Activated naive CD8-positive, alpha-beta T cell treated with anti-CD3 and anti-CD28 coated beads, Interleukin-2, amount 10 ng/mL, durations not matched to agents 7 days and 5 days (primary cell): ENCODE data around the gene KAZN. TPM values are rescaled to one million over a fixed set of nuclear protein-coding genes. Genes with fewer than 3 reads are reported as not detected.

Experiments
- ATAC-seq: fragments of 150-1000 bp; cut with Tn5 transposase; one replicate; pipeline ENCODE4 v1.10.0; 2021; ENCODE audit warnings: low read depth, moderate library complexity
- POLR2A ChIA-PET: fragments of 350-600 bp; sonication (Branson Sonifier 250); formaldehyde crosslinking; loops from one replicate; lab custom pipeline; 2021; ENCODE audit warnings: antibody characterized with exemption; lab: Charles Lee
- DNase-seq: peaks from one replicate; pipeline ENCODE4 v3.0.0; 2021
- H3K27ac Mint-ChIP-seq: one replicate; pipeline ENCODE4 v1.8.0; 2022; ENCODE audit warnings: mild to moderate bottlenecking, mixed read lengths
- H3K27me3 Mint-ChIP-seq: one replicate; pipeline ENCODE4 v1.8.0; 2022; ENCODE audit warnings: mild to moderate bottlenecking, moderate library complexity, mixed read lengths
- H3K36me3 Mint-ChIP-seq: one replicate; pipeline ENCODE4 v1.8.0; 2021; ENCODE audit warnings: mild to moderate bottlenecking, mixed read lengths
- H3K4me1 Mint-ChIP-seq: one replicate; pipeline ENCODE4 v1.8.0; 2021; ENCODE audit warnings: mixed read lengths
- H3K4me3 Mint-ChIP-seq: one replicate; pipeline ENCODE4 v1.8.0; 2022; ENCODE audit warnings: mild to moderate bottlenecking, moderate library complexity, mixed read lengths
- H3K9me3 Mint-ChIP-seq: one replicate; pipeline ENCODE4 v1.8.0; 2021; ENCODE audit warnings: mixed read lengths
- total RNA-seq, 2 experiments: library from RNA; stranded (reverse); gene quantifications; one replicate each; pipeline ENCODE4 v1.2.3, GENCODE V29; 2021

Gene KAZN
- total RNA-seq, 2 experiments from 2014 or later: 0.91 to 1.4 TPM

DNA sequence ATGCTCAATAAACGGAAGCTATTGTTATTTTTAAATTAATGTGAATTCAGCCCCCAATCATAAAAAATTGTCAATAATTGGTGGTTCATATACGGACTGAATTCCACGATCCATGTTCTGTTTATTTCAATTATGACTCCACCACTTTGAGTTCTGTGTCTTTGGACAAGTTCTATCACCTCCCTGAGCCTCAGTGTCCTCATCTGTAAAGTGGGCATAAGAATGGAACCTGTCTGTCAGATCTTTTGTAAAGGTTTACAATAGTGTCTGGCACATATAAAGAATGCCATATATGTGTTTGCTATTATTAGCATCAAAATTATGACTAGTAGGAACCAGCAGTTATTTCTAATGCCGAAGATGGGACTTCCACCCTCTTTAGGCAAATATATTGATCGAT, 183.3 kb downstream of the KAZN start:
- Mint-ChIP-seq H3K4me1 (peaks cover 9% of the 10 kb centered on the region), H3K27ac (no peak overlapping the region), H3K27me3 (peaks cover 2% of the 10 kb centered on the region), H3K9me3 (no peaks in the 10 kb centered on the region), H3K4me3 (no peak overlapping the region), H3K36me3 (no peaks in the 10 kb centered on the region)
- DNase-seq (no peak), ATAC-seq (no peak)
- POLR2A ChIA-PET: interaction anchor here (0.7 kb wide), 1 partner anchor 13 kb away, joined by 3 read pairs; no protein-coding TSS in a partner anchor

DNA sequence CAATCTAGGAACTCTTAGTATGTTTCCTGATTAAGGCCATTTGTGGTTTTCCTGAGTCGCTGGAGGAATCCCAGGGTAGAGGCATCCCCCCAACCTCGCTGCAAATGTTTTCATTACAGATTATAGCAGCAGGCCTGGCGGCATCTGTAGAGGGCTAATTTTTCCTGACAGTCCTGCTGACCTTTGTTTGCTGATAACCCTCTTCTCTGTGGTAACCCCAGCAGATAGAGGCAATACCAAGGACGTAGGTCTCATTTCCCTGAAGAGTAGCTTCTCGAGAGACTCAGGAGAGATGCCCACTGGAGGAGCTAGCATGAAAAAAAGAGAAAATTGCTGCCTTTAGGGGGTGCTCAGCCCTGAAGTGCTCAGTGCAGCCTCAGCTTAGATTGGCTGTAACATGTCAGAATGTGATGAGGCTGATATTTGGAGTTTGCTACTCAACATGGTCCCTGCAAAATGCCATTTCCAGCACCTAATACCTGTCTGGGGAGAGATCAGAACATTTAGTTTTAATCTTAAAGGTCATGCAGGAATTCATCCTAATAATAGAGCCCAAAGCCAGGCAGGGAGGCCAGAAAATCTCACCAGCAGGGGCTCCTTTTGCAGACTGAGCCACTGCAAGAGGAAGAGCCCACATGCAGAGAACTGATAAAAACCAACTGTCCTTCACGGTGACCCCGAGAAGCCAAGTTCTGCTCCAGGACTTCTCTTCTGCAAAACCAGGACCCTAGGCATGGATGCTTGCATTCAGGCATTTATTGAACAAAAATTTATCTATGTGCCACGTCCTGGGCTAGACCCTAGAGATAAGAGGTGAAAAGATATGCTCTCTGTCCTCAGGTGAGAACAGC, 184.5 kb downstream of the KAZN start:
- peaks cover 5% of the 10 kb centered on the region for H3K4me1 Mint-ChIP-seq
- ATAC-seq (no peak), DNase-seq (no peak)
- no peaks in the 10 kb centered on the region for H3K9me3 Mint-ChIP-seq
- H3K36me3 Mint-ChIP-seq: no peaks in the 10 kb centered on the region
- peaks cover 2% of the 10 kb centered on the region for H3K27me3 Mint-ChIP-seq
- POLR2A ChIA-PET: no interaction called here
- H3K27ac Mint-ChIP-seq: no peak overlapping the region
- H3K4me3 Mint-ChIP-seq: no peak overlapping the region

DNA sequence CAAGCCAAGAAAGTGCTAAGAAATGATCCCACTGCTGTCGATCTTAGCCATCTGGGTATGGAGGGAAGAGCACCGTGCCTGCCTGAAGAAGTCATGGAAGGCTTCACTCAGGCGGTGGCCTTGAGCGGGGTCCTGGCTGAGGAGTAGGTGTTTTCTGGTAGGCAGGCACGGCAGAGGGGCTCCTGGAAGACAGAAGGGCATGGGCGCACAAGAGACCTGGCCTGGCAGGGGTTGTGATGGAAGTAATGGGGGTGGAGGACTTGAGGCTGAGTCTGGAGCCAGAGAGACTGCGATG, 185.1 kb downstream of the KAZN start:
- Mint-ChIP-seq H3K4me3 (no peak overlapping the region), H3K27me3 (peaks cover 2% of the 10 kb centered on the region), H3K36me3 (no peaks in the 10 kb centered on the region), H3K27ac (no peak overlapping the region), H3K9me3 (no peaks in the 10 kb centered on the region), H3K4me1 (peaks cover under 1% of the 10 kb centered on the region)
- DNase-seq: no peak
- ATAC-seq: no peak
- POLR2A ChIA-PET: no interaction called here

DNA sequence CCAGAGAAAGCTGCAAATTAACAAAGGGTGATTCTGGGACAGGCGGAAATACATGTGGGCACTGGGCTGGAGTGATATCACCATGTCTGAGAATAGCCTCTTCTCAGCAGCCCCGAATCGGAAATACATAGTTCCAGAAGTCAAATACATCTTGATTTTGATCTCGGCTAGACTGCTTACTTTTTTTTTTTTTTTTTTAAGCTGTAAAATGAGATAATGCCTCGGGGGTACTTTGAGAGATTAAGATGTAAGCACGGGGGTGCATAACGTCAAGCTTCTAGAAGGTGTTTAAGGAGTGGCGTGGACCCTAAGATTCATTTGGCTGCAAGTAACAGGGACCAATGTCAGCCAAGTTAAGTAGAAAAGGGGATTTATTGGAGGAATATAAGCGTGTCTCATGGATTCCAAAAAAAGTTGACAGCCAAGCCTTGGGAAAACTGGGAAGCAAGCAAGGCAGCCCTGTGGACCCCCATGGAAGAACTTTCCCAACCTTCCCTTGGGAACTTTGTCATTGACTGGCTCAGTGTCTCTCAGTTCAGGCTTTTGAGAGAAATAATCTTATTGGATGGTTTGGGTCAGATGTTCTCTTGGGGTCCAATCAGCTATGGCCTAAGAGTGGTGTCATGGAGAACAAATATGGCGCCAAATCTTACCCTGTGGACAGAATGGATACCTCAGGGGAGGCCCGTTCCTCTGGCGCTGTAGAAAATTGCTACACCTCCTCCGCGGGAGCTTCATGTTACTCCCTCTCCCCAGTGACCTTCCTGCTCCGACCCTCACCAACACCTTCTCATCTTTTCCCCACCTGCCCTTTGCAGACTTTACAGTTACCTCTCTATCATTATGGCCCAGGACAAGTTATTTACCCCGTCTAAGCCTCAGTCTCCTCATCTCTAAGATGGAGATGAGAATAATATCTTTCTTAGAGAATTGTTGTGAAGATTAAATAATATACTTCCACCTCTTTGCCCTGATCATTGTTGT, 186.6 kb downstream of the KAZN start:
- DNase-seq: no peak
- no peaks in the 10 kb centered on the region for H3K36me3 Mint-ChIP-seq
- no peaks in the 10 kb centered on the region for H3K9me3 Mint-ChIP-seq
- H3K27ac Mint-ChIP-seq: no peak overlapping the region
- H3K4me3 Mint-ChIP-seq: no peak overlapping the region
- H3K27me3 Mint-ChIP-seq: peaks cover 2% of the 10 kb centered on the region
- POLR2A ChIA-PET: no interaction called here
- no peak for ATAC-seq
- H3K4me1 Mint-ChIP-seq: no peaks in the 10 kb centered on the region

DNA sequence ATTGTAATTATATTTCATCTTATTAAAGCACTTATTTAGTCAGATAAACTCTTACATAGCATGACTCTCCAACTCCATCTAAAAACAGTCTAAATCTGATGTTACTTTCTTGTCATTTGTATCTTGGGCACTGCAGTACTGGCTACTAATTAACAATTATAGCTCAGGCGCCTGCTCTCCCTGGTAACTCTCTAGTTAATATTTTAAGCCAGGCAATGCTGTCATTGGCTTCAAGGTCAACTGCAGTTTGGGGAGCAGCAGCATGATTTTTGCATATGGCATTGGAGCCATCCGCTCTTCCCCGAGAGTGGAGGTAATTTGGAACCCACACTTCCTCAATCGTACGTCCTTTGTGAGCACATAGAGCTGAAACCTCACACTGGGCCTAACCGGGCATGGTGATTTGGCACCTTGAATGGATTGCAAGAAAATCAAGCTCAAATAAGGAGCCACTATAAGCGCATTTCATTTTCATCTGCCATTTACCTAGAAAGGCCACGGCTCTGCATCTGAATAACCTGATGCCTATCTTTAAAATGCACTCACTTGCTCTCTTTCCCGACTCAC, 187.7 kb downstream of the KAZN start:
- ATAC-seq: no peak
- H3K27ac Mint-ChIP-seq: no peak overlapping the region
- H3K36me3 Mint-ChIP-seq: no peaks in the 10 kb centered on the region
- POLR2A ChIA-PET: no interaction called here
- no peak overlapping the region for H3K4me3 Mint-ChIP-seq
- H3K27me3 Mint-ChIP-seq: peaks cover 2% of the 10 kb centered on the region
- DNase-seq: no peak
- H3K9me3 Mint-ChIP-seq: no peaks in the 10 kb centered on the region
- H3K4me1 Mint-ChIP-seq: no peaks in the 10 kb centered on the region

DNA sequence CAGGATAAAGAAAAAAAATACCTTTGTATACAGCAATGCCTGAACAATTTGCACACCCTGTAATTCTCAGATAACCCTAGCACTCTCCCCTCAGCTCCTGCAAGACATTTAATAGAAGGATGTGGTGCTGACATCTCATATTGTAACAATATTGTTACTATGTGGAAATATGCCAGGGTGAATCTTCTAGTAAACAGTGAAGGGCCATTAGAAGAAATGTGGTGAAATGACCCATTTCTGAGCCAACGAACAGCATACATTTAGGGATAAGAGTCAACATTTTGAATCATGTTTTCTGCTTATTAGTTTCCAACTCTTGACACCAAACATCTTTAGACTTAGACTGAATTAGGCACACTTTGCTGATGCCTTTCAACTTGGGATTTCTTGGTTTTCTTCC, 188.2 kb downstream of the KAZN start:
- Mint-ChIP-seq H3K27me3 (peaks cover 2% of the 10 kb centered on the region), H3K9me3 (no peaks in the 10 kb centered on the region), H3K4me1 (no peaks in the 10 kb centered on the region), H3K4me3 (no peak overlapping the region), H3K27ac (no peak overlapping the region), H3K36me3 (no peaks in the 10 kb centered on the region)
- DNase-seq (no peak), ATAC-seq (no peak)
- POLR2A ChIA-PET: no interaction called here

DNA sequence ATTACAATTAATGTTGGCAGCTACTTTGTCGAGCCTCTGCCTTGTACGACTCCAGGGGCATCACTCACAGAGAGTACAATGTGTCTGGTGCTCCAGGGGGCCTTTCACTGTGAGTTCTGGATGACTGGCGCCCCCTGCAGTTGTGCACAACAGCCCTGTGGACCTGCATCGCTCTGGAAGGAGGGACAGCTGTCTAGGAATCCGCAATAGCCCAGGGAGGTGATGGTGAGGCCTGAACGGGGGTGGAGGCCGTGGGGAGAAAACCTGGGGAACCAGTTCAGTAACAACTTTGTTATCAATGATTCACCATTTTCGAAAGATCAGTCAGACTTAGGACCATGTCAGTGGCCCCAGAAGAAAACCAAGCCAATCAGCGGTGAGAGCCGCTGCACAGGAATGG, 189.1 kb downstream of the KAZN start:
- POLR2A ChIA-PET: no interaction called here
- H3K4me1 Mint-ChIP-seq: no peaks in the 10 kb centered on the region
- no peak overlapping the region for H3K27ac Mint-ChIP-seq
- DNase-seq (no peak), ATAC-seq (no peak)
- no peaks in the 10 kb centered on the region for H3K9me3 Mint-ChIP-seq
- H3K27me3 Mint-ChIP-seq: peaks cover 2% of the 10 kb centered on the region
- no peaks in the 10 kb centered on the region for H3K36me3 Mint-ChIP-seq
- no peak overlapping the region for H3K4me3 Mint-ChIP-seq

DNA sequence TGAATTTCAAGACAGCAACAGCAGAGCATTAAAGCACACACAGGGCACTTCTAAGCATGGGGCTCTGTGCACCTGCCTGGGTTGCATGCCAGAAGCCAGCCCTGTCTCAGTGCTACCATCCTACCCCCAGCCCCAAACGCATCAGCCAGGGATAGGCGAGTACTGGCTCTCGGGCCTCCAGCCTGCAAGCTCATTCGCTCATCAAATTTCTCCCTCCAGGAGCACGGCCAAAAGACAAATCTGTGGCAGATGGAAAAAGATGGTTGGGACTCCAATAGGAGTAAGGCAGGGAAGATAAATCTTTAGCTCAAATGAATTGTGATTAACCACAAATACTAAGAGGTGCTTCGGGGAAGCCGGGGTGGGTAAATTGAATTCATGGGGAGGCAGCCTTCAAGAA, 189.6 kb downstream of the KAZN start:
- Mint-ChIP-seq H3K4me3 (no peak overlapping the region), H3K27me3 (peaks cover 2% of the 10 kb centered on the region), H3K4me1 (no peaks in the 10 kb centered on the region), H3K36me3 (no peaks in the 10 kb centered on the region), H3K27ac (no peak overlapping the region), H3K9me3 (no peaks in the 10 kb centered on the region)
- ATAC-seq (no peak), DNase-seq (no peak)
- POLR2A ChIA-PET: no interaction called here

DNA sequence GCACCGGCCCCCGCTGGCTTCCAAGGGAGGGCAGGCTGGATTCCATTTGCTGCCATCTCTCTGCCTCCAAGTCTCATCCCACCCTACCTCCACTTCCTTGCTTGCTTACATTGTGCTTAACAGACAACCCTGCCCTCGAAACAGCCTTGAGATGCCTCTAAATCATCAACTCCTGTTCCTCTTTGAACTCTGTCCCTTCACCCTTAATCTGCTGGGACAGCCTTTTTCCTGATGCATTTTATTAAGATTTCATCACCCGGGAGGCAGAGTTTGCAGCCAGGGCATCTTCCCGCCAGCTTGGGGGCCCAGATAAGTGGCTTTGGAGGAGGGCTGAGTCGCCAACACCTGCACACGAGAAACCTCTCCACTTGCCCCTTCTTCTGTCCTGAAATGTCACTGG, 192.5 kb downstream of the KAZN start:
- no peak overlapping the region for H3K4me3 Mint-ChIP-seq
- DNase-seq: no peak
- POLR2A ChIA-PET: no interaction called here
- H3K9me3 Mint-ChIP-seq: no peaks in the 10 kb centered on the region
- no peaks in the 10 kb centered on the region for H3K36me3 Mint-ChIP-seq
- no peak overlapping the region for H3K27ac Mint-ChIP-seq
- no peaks in the 10 kb centered on the region for H3K4me1 Mint-ChIP-seq
- no peak for ATAC-seq
- H3K27me3 Mint-ChIP-seq: no peaks in the 10 kb centered on the region

DNA sequence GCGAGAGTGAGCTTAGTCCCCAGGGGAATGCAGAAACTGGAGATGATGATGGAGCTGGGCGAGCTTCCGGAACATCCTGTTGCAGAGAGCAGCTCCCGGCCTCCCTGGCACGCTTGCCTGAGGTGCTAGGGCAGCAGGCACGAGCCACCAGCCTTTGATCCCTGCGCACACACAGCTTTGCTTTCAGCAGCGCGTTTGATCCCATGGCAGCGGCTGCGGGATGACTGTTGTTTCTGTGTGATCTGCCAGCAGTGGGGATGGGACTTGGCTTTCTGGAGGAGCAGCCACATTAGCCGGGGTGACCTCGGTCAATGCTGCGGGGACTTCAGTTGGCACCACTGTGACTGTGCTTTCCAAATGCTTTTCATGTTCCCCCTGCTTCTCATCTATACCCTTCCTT, 193.2 kb downstream of the KAZN start:
- H3K4me3 Mint-ChIP-seq: no peak overlapping the region
- POLR2A ChIA-PET: no interaction called here
- H3K9me3 Mint-ChIP-seq: no peaks in the 10 kb centered on the region
- no peak overlapping the region for H3K27ac Mint-ChIP-seq
- DNase-seq (no peak), ATAC-seq (no peak)
- no peaks in the 10 kb centered on the region for H3K27me3 Mint-ChIP-seq
- no peaks in the 10 kb centered on the region for H3K36me3 Mint-ChIP-seq
- no peaks in the 10 kb centered on the region for H3K4me1 Mint-ChIP-seq

DNA sequence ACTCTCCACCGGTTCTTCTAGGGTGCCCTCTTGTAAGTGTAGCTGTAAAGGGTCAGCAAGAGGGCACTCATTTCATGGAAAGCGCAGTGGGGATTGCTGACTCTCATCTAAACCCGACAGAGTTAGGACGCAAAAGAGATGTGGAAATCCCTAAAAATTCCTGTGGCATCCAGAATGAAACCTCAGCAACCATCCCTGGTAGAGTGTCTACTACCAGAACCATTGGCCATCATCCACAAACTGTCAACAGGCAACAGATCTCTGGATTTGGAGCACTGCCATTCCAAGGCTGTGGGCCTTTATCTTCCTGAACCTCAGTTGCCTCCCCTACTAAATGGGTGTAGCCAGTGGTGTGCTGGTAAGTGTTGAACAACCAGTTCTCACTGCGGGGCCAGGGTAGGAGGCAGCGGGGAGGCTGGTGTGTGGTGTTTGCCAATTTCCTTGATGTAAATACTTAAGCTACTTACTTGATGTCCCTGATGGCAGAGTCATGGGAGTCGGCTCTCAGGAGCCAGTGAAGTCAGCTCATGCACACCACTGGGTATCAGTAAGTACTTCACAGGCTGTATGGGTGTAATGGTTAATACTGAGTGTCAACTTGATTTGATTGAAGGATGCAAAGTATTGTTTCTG, 195.8 kb downstream of the KAZN start:
- no peak overlapping the region for H3K27ac Mint-ChIP-seq
- no peaks in the 10 kb centered on the region for H3K9me3 Mint-ChIP-seq

DNA sequence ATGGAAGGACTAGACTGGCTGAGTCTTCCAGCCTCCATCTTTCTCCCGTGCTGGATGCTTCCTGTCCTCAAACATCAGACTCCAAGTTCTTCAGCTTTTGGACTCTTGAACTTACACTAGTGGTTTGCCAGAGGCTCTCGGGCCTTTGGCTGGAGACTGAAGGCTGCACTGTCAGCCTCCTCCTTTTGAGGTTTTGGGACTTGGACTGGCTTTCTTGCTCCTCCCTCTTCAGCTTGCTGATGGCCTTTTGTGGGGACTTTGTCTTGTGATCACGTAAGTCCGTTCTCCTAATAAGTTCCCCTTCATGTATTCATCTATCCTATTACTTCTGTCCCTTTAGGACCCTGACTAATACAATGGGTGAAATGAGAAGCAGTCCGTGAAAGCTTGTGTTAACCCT, 196.4 kb downstream of the KAZN start:
- Mint-ChIP-seq H3K4me3 (no peak overlapping the region), H3K9me3 (no peaks in the 10 kb centered on the region), H3K4me1 (no peaks in the 10 kb centered on the region), H3K27ac (no peak overlapping the region), H3K36me3 (no peaks in the 10 kb centered on the region), H3K27me3 (no peaks in the 10 kb centered on the region)
- no peak for ATAC-seq
- POLR2A ChIA-PET: interaction anchor here (0.5 kb wide), 1 partner anchor 13 kb away, joined by 3 read pairs; no protein-coding TSS in a partner anchor
- DNase-seq: no peak

More for the DNA sequence above, 195.8 kb downstream of the KAZN start:
- H3K4me1 Mint-ChIP-seq: no peaks in the 10 kb centered on the region
- H3K36me3 Mint-ChIP-seq: no peaks in the 10 kb centered on the region
- H3K27me3 Mint-ChIP-seq: no peaks in the 10 kb centered on the region
- H3K4me3 Mint-ChIP-seq: no peak overlapping the region
- DNase-seq: no peak
- POLR2A ChIA-PET: no interaction called here
- no peak for ATAC-seq

DNA sequence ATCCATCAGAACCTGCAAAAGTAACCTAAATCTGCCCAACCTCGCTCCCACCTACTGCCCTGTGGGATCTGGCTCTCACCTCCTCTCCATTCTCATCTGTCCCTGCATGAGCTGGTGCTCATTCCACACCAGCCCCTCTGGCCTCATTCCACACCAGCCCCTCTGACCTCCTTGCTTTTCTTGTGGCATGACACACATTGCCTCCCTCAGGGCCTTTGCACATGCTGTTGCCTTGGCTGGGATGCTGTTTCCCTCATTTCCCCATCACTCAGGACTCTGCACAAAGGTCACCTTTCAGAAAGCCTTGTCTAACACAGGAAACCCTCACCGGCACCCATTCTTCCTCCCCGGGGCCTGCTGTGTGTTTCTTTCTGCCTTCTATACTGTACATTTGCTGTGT, 197.1 kb downstream of the KAZN start:
- Mint-ChIP-seq H3K36me3 (no peaks in the 10 kb centered on the region), H3K4me1 (no peaks in the 10 kb centered on the region), H3K4me3 (no peak overlapping the region), H3K27me3 (no peaks in the 10 kb centered on the region), H3K9me3 (no peaks in the 10 kb centered on the region), H3K27ac (no peak overlapping the region)
- ATAC-seq: no peak
- POLR2A ChIA-PET: interaction anchor here (0.5 kb wide), 1 partner anchor 14 kb away, joined by 3 read pairs; no protein-coding TSS in a partner anchor
- DNase-seq: no peak
